Measurements from ENCODE around the gene ADORA2A.
A peak's percentile ranks its signal among the peaks of the same experiment; 100 is the strongest.

ADORA2A gene

DNA sequence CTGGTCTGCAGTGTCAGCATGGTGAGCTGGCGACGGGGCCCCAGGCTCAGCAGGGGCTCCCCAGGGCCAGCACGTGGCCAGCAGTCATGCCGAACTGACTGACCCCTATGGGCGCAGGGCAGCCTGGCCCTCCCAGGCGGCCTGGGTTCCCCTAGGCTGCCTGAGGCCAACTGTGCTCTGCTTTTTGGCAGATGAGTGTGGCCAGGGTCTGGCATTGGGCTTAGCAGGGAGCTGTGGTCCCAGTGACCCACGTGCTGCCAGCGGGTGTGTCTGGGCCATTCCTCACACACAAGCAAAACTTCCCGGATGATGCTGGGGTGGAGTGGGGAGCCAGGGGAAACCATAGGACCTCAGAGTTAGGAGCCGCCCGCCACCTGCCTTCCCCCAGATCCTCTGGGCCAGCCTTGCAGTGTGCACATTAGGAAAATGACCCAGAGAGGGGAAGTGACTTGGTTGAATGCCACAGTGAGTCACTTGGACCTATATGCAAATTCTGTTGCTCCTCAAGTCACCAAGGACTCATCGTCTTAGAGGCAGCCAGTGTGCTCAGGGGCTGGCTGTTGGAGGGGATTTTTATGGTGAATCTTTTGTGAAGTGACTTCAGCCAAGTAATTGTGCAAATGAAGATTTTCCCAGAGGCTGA, 6.5 kb downstream of the ADORA2A start:
- Histone ChIP-seq H3K4me2 (ENCODE audit: low read length) (no peak overlapping the region), H4K12ac (ENCODE audit: low read depth, low read length) (no peak overlapping the region), H2BK5ac (ENCODE audit: low read depth, low read length, poor library complexity) (no peak overlapping the region), H2BK12ac (ENCODE audit: low read length) (no peak overlapping the region), H2AK5ac (ENCODE audit: low read length) (no peak overlapping the region), H3K79me2 (ENCODE audit: control insufficient read depth, insufficient read depth, low read length, poor library complexity) (no peaks in the 10 kb centered on the region), H3K23ac (ENCODE audit: low read length) (no peak overlapping the region), H4K91ac (ENCODE audit: low read depth, low read length) (no peak overlapping the region), H2AFZ (ENCODE audit: insufficient read depth, low read length, poor library complexity) (no peak overlapping the region), H3K27me3 (ENCODE audit: insufficient read depth, low read length) (no peaks in the 10 kb centered on the region), H3K4ac (ENCODE audit: low read depth, low read length) (no peak overlapping the region), H3K14ac (ENCODE audit: low read length) (no peak overlapping the region), H3K9ac (ENCODE audit: low read length) (no peak overlapping the region), H3K18ac (ENCODE audit: low read length) (no peak overlapping the region), H4K8ac (ENCODE audit: low read depth, low read length) (no peak overlapping the region), H3K79me1 (ENCODE audit: low read length) (no peaks in the 10 kb centered on the region), H3K9me3 (ENCODE audit: insufficient read depth, low read depth, low read length) (no peaks in the 10 kb centered on the region), H3K4me1 (ENCODE audit: control insufficient read depth in 1 of 2, insufficient read depth in 2 of 2, low read length in 2 of 2) (no peaks in the 10 kb centered on the region), H2BK120ac (ENCODE audit: insufficient read depth, low read length, poor library complexity) (no peak overlapping the region), H3K36me3 (ENCODE audit: control insufficient read depth in 1 of 2, insufficient read depth in 2 of 2, low read length in 2 of 2) (no peaks in the 10 kb centered on the region), H3K4me3 (ENCODE audit: low read depth, low read length) (no peak overlapping the region), H3K27ac (ENCODE audit: low read depth, low read length) (no peak overlapping the region)
- no CpG with 5 or more reads among the region's 12 CpGs for WGBS (ENCODE audit: extremely low coverage, insufficient coverage, insufficient read length)
- peak; percentile 45 to 46 for DNase-seq

DNA sequence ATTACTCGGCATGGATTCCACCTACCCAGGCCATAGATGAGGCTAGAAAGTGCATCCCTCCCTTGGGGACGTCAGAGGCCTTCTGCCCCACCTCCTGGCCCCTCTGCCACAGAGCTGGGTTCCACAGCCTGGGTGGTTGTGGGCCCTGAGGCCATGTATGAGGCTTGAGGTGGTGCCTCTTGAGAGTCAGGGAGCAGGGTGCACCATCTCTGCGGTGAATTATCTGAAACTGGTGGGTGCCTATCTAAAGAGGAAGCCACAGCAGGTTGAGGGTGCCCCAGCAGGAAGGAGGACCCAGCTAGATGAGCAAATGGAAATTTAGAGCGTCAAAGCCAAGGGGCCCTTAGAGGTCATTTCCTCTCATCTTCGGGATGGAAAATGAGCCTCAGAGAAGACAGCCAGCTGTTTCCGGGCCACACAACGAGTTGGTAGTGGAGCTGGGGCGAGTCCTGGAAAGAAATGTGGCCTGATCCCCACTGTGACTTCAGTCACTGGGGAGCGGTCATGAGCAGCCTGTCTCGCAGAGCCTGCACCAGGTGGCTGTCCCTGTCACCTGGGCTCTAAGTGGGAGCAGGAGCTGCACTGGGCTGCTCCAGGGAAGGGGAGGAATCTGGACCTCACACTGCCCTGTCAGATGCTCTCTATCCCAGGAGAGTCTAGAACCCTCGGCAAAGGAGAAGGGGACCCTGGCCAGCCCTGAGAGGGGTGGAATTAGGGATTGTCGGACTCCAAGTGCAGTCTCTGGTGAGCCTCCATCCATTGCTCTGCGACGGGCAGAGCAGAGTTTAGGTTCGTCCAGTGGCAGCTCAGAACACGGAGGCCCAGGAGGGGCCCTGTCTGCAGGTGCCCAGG, 7.3 kb downstream of the ADORA2A start:
- WGBS (ENCODE audit: extremely low coverage, insufficient coverage, insufficient read length) = no CpG with 5 or more reads among the region's 16 CpGs
- H3K4me3 ChIP-seq (ENCODE audit: low read depth, low read length) = no peak overlapping the region

DNA sequence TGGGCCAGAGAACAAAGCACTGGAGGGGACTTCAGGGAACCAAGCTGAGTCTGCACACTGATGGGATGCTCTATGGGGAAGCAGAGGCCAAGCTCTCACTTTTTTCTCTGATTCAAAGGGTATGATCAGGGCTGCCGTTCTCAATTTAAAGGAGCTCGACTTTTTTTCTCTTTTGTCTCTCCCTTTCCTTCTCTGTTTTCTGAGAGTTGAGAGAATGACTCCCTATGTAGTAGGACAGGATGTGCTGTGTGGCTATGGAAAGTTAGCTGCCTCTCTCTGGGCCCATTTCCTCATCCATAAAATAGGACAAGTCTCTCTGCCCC, 7.9 kb downstream of the ADORA2A start:
- Histone ChIP-seq H3K4ac (ENCODE audit: low read depth, low read length) (no peak overlapping the region), H4K91ac (ENCODE audit: low read depth, low read length) (no peak overlapping the region), H2BK5ac (ENCODE audit: low read depth, low read length, poor library complexity) (no peak overlapping the region), H3K36me3 (ENCODE audit: control insufficient read depth in 1 of 2, insufficient read depth in 2 of 2, low read length in 2 of 2) (no peaks in the 10 kb centered on the region), H3K79me1 (ENCODE audit: low read length) (no peaks in the 10 kb centered on the region), H2AK5ac (ENCODE audit: low read length) (no peak overlapping the region), H4K12ac (ENCODE audit: low read depth, low read length) (no peak overlapping the region), H3K9me3 (ENCODE audit: insufficient read depth, low read depth, low read length) (no peaks in the 10 kb centered on the region), H3K4me2 (ENCODE audit: low read length) (no peak overlapping the region), H3K4me3 (ENCODE audit: low read depth, low read length) (no peak overlapping the region), H3K14ac (ENCODE audit: low read length) (no peak overlapping the region), H2AFZ (ENCODE audit: insufficient read depth, low read length, poor library complexity) (no peak overlapping the region), H3K4me1 (ENCODE audit: control insufficient read depth in 1 of 2, insufficient read depth in 2 of 2, low read length in 2 of 2) (no peaks in the 10 kb centered on the region), H3K79me2 (ENCODE audit: control insufficient read depth, insufficient read depth, low read length, poor library complexity) (no peaks in the 10 kb centered on the region), H3K9ac (ENCODE audit: low read length) (no peak overlapping the region), H4K8ac (ENCODE audit: low read depth, low read length) (no peak overlapping the region), H3K18ac (ENCODE audit: low read length) (no peak overlapping the region), H3K27me3 (ENCODE audit: insufficient read depth, low read length) (no peaks in the 10 kb centered on the region), H2BK12ac (ENCODE audit: low read length) (no peak overlapping the region), H3K23ac (ENCODE audit: low read length) (no peak overlapping the region), H3K27ac (ENCODE audit: low read depth, low read length) (no peak overlapping the region), H2BK120ac (ENCODE audit: insufficient read depth, low read length, poor library complexity) (no peak overlapping the region)
- DNase-seq = no peak
- no CpG with 5 or more reads among the region's 2 CpGs for WGBS (ENCODE audit: extremely low coverage, insufficient coverage, insufficient read length)

More for the DNA sequence above, 7.3 kb downstream of the ADORA2A start:
- Histone ChIP-seq H3K4me2 (ENCODE audit: low read length) (no peak overlapping the region), H2AK5ac (ENCODE audit: low read length) (no peak overlapping the region), H2BK12ac (ENCODE audit: low read length) (no peak overlapping the region), H3K36me3 (ENCODE audit: control insufficient read depth in 1 of 2, insufficient read depth in 2 of 2, low read length in 2 of 2) (no peaks in the 10 kb centered on the region), H3K9ac (ENCODE audit: low read length) (no peak overlapping the region), H3K27ac (ENCODE audit: low read depth, low read length) (no peak overlapping the region), H3K4me1 (ENCODE audit: control insufficient read depth in 1 of 2, insufficient read depth in 2 of 2, low read length in 2 of 2) (no peaks in the 10 kb centered on the region), H3K27me3 (ENCODE audit: insufficient read depth, low read length) (no peaks in the 10 kb centered on the region), H3K9me3 (ENCODE audit: insufficient read depth, low read depth, low read length) (no peaks in the 10 kb centered on the region), H2BK5ac (ENCODE audit: low read depth, low read length, poor library complexity) (no peak overlapping the region), H2BK120ac (ENCODE audit: insufficient read depth, low read length, poor library complexity) (no peak overlapping the region), H3K4ac (ENCODE audit: low read depth, low read length) (no peak overlapping the region), H3K79me1 (ENCODE audit: low read length) (no peaks in the 10 kb centered on the region), H4K8ac (ENCODE audit: low read depth, low read length) (no peak overlapping the region), H3K79me2 (ENCODE audit: control insufficient read depth, insufficient read depth, low read length, poor library complexity) (no peaks in the 10 kb centered on the region), H4K12ac (ENCODE audit: low read depth, low read length) (no peak overlapping the region), H2AFZ (ENCODE audit: insufficient read depth, low read length, poor library complexity) (no peak overlapping the region), H4K91ac (ENCODE audit: low read depth, low read length) (no peak overlapping the region), H3K14ac (ENCODE audit: low read length) (no peak overlapping the region), H3K18ac (ENCODE audit: low read length) (no peak overlapping the region), H3K23ac (ENCODE audit: low read length) (no peak overlapping the region)
- DNase-seq = peak in 1 of 2 donors; percentile 25

DNA sequence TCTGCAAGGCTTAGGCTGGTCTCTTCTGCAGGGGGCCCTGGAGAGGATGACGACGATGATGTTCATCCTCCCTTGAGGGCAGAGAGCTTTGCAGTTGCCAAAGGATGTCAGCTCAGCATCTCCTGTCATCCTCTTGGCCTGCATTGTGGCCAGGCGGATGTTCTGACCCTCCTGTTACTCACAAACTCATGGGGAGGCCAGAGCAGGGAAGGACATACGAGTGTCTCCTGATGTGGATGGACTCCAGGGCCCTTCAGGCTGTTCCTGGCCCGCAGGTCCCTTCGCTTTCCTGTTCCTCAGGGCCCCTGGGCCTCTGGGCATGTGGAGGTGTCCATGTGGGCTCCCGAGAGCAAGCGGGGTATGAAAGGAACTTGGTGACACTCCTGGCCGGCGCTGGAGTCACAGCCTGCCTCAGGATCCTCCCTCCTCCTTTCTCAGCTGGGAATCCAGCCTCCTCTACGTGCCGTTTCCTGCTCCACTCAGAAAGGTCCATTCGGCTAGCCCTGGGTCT, 8.5 kb downstream of the ADORA2A start:
- Histone ChIP-seq H3K4me3 (ENCODE audit: low read depth, low read length) (no peak overlapping the region), H4K91ac (ENCODE audit: low read depth, low read length) (no peak overlapping the region), H4K12ac (ENCODE audit: low read depth, low read length) (no peak overlapping the region), H3K14ac (ENCODE audit: low read length) (no peak overlapping the region), H3K9ac (ENCODE audit: low read length) (no peak overlapping the region), H3K79me2 (ENCODE audit: control insufficient read depth, insufficient read depth, low read length, poor library complexity) (no peaks in the 10 kb centered on the region), H2BK120ac (ENCODE audit: insufficient read depth, low read length, poor library complexity) (no peak overlapping the region), H2AFZ (ENCODE audit: insufficient read depth, low read length, poor library complexity) (no peak overlapping the region), H3K4ac (ENCODE audit: low read depth, low read length) (no peak overlapping the region), H2AK5ac (ENCODE audit: low read length) (no peak overlapping the region), H3K4me1 (ENCODE audit: control insufficient read depth in 1 of 2, insufficient read depth in 2 of 2, low read length in 2 of 2) (no peaks in the 10 kb centered on the region), H3K18ac (ENCODE audit: low read length) (no peak overlapping the region), H3K9me3 (ENCODE audit: insufficient read depth, low read depth, low read length) (no peaks in the 10 kb centered on the region), H3K27me3 (ENCODE audit: insufficient read depth, low read length) (no peaks in the 10 kb centered on the region), H2BK5ac (ENCODE audit: low read depth, low read length, poor library complexity) (no peak overlapping the region), H3K36me3 (ENCODE audit: control insufficient read depth in 1 of 2, insufficient read depth in 2 of 2, low read length in 2 of 2) (no peaks in the 10 kb centered on the region), H3K23ac (ENCODE audit: low read length) (no peak overlapping the region), H3K4me2 (ENCODE audit: low read length) (no peak overlapping the region), H2BK12ac (ENCODE audit: low read length) (no peak overlapping the region), H3K79me1 (ENCODE audit: low read length) (no peaks in the 10 kb centered on the region), H3K27ac (ENCODE audit: low read depth, low read length) (no peak overlapping the region), H4K8ac (ENCODE audit: low read depth, low read length) (no peak overlapping the region)
- no CpG with 5 or more reads among the region's 13 CpGs for WGBS (ENCODE audit: extremely low coverage, insufficient coverage, insufficient read length)
- peak; percentile 74 to 80 for DNase-seq

Data from trophoblast cell (in vitro differentiated cells and primary cell).